Neural progenitor cell (in vitro differentiated cells): Measurements from ENCODE around the gene RGS10. TPM values are rescaled to one million over a fixed set of nuclear protein-coding genes. Genes with fewer than 3 reads are reported as not detected.
A peak's percentile ranks its signal among the peaks of the same experiment; 100 is the strongest.

Experiments
- DNase-seq: peaks from one replicate; pipeline ENCODE4 v3.0.0-alpha.2; 2016; ENCODE audit warnings: low spot score
- H2AFZ ChIP-seq: fragments of 200-600 bp; sonication (generic); replicated peaks from 2 replicates; pipeline ENCODE4 v1.6.1; 2016; ENCODE audit warnings: antibody characterized with exemption
- H3F3A ChIP-seq: fragments of 200-600 bp; sonication (generic); 2 replicates; pipeline ENCODE4 v1.6.1; 2016; ENCODE audit warnings: antibody characterized with exemption, low read depth
- H3K27ac ChIP-seq: fragments of 200-600 bp; sonication (generic); 2 replicates; pipeline ENCODE4 v1.5.1; 2016; ENCODE audit warnings: mild to moderate bottlenecking
- H3K27me3 ChIP-seq: fragments of 200-600 bp; sonication (generic); 2 replicates; pipeline ENCODE4 v1.6.1; 2016; ENCODE audit warnings: mild to moderate bottlenecking, moderate library complexity
- H3K36me3 ChIP-seq: fragments of 200-600 bp; sonication (generic); 2 replicates; pipeline ENCODE4 v1.5.1; 2016
- H3K4me1 ChIP-seq: fragments of 200-600 bp; sonication (generic); 2 replicates; pipeline ENCODE4 v1.6.1; 2016; ENCODE audit warnings: mixed run types
- H3K4me2 ChIP-seq: fragments of 200-600 bp; sonication (generic); 2 replicates; pipeline ENCODE4 v1.6.1; 2016
- H3K4me3 ChIP-seq: fragments of 200-600 bp; sonication (generic); 2 replicates; pipeline ENCODE4 v1.5.1; 2016
- H3K79me2 ChIP-seq: fragments of 200-600 bp; sonication (generic); 2 replicates; pipeline ENCODE4 v1.6.1; 2016; ENCODE audit warnings: low read depth
- H3K9ac ChIP-seq: fragments of 200-600 bp; sonication (generic); 2 replicates; pipeline ENCODE4 v1.6.1; 2016
- H3K9me3 ChIP-seq: fragments of 200-600 bp; sonication (generic); 2 replicates; pipeline ENCODE4 v1.5.1; 2016; ENCODE audit warnings: low read depth
- H4K20me1 ChIP-seq: fragments of 200-600 bp; sonication (generic); 2 replicates; pipeline ENCODE4 v1.6.1; 2016; ENCODE audit warnings: low read depth
- H3K27ac Mint-ChIP-seq: 3 replicates; pipeline ENCODE4 v1.8.0; 2021; ENCODE audit warnings: mixed read lengths
- H3K27me3 Mint-ChIP-seq: 2 replicates; pipeline ENCODE4 v1.8.0; 2022; ENCODE audit warnings: low read depth, mild to moderate bottlenecking, inconsistent platforms, moderate library complexity, mixed read lengths; ENCODE audit not compliant: insufficient read depth
- H3K36me3 Mint-ChIP-seq: 3 replicates; pipeline ENCODE4 v1.8.0; 2021; ENCODE audit warnings: mixed read lengths
- H3K4me1 Mint-ChIP-seq: 3 replicates; pipeline ENCODE4 v1.8.0; 2021; ENCODE audit warnings: mixed read lengths
- H3K4me3 Mint-ChIP-seq: 3 replicates; pipeline ENCODE4 v1.8.0; 2021; ENCODE audit warnings: mild to moderate bottlenecking, moderate library complexity, mixed read lengths
- H3K9me3 Mint-ChIP-seq: 3 replicates; pipeline ENCODE4 v1.8.0; 2020; ENCODE audit warnings: mixed read lengths
- EZH2 ChIP-seq: fragments of 200-600 bp; sonication (generic); IDR thresholded peaks from 2 replicates; pipeline ENCODE4 v1.6.1; 2017; ENCODE audit warnings: antibody characterized with exemption, mild to moderate bottlenecking, moderate library complexity
- EZH2phosphoT487 ChIP-seq: fragments of 200-600 bp; sonication (generic); IDR thresholded peaks from 2 replicates; pipeline ENCODE4 v1.6.1; 2017; ENCODE audit warnings: antibody characterized with exemption
- total RNA-seq: library from RNA; depleted of rRNA; stranded (reverse); fragments of >200 nt; gene quantifications from 2 replicates; pipeline ENCODE4 v1.2.3, GENCODE V29; 2015; ENCODE audit warnings: low replicate concordance
- TF ChIP-seq, protein P1 (sequence below): fragments of 200-600 bp; sonication (generic); IDR thresholded peaks from 2 replicates; pipeline ENCODE4 v1.5.1; 2017; ENCODE audit warnings: antibody characterized with exemption, mild to moderate bottlenecking

RGS10 gene
- total RNA-seq, 1 donor from 2014 or later: 12.0 TPM

DNA sequence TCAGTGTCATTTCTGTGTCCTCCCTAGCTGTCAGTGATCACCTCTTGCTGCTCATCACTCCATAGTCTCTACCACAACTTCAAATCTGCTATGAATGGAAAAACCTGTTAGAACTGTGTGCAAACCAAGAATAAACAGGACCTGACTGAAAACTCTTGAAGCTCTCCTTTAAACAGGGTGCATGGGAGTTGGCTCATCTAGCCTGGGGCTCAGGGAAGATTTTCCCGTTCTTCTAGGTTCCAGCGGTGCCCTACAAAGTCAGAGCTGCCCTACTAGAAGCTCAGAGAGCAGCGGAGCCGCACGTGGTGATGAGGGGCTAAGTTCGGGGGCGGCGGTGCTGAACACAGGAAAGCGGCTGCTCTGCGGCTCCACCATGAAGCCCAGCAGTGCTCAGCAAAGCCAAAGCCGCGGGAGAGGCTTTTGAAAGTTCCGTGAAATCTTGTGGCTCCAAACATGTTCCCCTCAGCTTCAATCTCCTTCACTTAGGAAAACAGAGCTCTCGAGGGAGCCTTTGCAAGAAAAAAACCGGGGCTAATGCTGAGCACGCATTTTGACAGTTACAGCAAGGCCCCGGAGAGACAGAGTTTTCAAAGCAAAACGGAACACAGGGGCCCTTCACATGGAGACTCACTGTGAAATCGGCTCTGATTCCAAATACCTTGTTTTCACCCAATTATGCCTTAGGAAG lies 30.5 kb downstream of the RGS10 start:
- Mint-ChIP-seq H3K4me1 (peaks cover 26% of the 10 kb centered on the region), H3K36me3 (no peaks in the 10 kb centered on the region), H3K27ac (peak overlapping the region; percentile 85), H3K27me3 (peaks cover 5% of the 10 kb centered on the region), H3K4me3 (no peak overlapping the region), H3K9me3 (no peaks in the 10 kb centered on the region)
- Histone ChIP-seq H3K4me3 (no peak overlapping the region), H2AFZ (peak overlapping the region; percentile 50), H3K9ac (no peak overlapping the region), H3K4me1 (peaks cover 11% of the 10 kb centered on the region), H3K79me2 (no peaks in the 10 kb centered on the region), H4K20me1 (no peaks in the 10 kb centered on the region), H3K4me2 (no peak overlapping the region), H3F3A (no peaks in the 10 kb centered on the region), H3K36me3 (no peaks in the 10 kb centered on the region), H3K9me3 (no peaks in the 10 kb centered on the region), H3K27me3 (no peaks in the 10 kb centered on the region), H3K27ac (peak overlapping the region; percentile 16)
- TF ChIP-seq, protein P1, sequence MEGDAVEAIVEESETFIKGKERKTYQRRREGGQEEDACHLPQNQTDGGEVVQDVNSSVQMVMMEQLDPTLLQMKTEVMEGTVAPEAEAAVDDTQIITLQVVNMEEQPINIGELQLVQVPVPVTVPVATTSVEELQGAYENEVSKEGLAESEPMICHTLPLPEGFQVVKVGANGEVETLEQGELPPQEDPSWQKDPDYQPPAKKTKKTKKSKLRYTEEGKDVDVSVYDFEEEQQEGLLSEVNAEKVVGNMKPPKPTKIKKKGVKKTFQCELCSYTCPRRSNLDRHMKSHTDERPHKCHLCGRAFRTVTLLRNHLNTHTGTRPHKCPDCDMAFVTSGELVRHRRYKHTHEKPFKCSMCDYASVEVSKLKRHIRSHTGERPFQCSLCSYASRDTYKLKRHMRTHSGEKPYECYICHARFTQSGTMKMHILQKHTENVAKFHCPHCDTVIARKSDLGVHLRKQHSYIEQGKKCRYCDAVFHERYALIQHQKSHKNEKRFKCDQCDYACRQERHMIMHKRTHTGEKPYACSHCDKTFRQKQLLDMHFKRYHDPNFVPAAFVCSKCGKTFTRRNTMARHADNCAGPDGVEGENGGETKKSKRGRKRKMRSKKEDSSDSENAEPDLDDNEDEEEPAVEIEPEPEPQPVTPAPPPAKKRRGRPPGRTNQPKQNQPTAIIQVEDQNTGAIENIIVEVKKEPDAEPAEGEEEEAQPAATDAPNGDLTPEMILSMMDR: no peak
- TF ChIP-seq EZH2 (no peak), EZH2phosphoT487 (no peak)
- DNase-seq: peak; percentile 33

DNA sequence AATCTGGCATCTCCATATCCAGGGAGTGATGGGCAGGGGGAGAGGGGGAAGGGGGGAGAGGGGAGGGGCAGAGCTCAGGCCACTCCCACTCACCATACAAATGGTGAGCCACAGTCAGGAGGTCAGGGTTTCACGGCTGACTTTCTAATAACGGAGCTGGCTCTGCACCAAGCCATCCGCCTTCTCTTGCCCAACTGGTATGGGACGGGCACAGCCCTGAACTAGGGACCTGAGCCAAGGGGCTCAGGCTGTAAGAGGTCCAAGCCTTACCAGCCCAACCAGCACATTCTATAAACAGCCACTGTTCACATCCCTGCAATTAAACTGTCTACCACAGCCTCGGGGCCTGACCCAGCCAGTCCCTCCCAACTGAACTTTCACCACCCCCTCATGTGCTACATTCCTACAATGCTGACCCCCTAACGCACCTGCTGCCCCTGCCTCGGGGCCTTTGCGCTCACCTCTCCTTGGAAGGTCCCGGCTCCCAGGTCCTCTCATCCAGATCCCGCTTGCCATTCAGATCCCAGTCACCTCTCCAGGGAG lies 32.5 kb downstream of the RGS10 start:
- Mint-ChIP-seq H3K36me3 (no peaks in the 10 kb centered on the region), H3K27ac (peak overlapping the region; percentile 78), H3K4me1 (peaks cover 21% of the 10 kb centered on the region), H3K4me3 (no peak overlapping the region), H3K9me3 (no peaks in the 10 kb centered on the region), H3K27me3 (peaks cover 5% of the 10 kb centered on the region)
- H3F3A ChIP-seq: no peaks in the 10 kb centered on the region
- no peaks in the 10 kb centered on the region for H3K27me3 ChIP-seq
- no peak for DNase-seq
- H3K36me3 ChIP-seq: no peaks in the 10 kb centered on the region
- no peak overlapping the region for H3K4me3 ChIP-seq
- no peak overlapping the region for H3K4me2 ChIP-seq
- no peak for TF ChIP-seq EZH2
- TF ChIP-seq EZH2phosphoT487: no peak
- TF ChIP-seq, protein P1: no peak
- H3K27ac ChIP-seq: no peak overlapping the region
- peaks cover 3% of the 10 kb centered on the region for H3K4me1 ChIP-seq
- H4K20me1 ChIP-seq: no peaks in the 10 kb centered on the region
- H2AFZ ChIP-seq: no peak overlapping the region
- no peaks in the 10 kb centered on the region for H3K9me3 ChIP-seq
- no peaks in the 10 kb centered on the region for H3K79me2 ChIP-seq
- H3K9ac ChIP-seq: no peak overlapping the region

DNA sequence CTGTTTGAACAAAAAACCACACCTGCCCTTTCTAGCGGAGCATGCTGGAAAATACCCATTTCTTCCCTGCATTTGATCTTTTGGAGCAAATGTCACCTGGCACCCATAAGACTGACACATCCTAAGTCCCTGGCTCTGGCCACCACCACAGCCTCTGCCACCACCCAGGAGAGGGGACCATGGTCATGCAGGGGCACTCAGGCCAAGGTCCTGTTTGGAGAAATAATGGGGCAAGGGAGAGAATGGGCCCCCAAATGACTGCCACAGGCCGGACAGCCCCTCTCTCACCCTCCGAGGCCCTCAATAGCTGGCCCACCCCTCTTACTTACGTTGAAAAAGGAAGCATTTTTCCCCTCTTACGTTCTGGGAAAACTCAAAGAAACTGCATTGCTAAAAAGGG lies 35.4 kb downstream of the RGS10 start:
- no peaks in the 10 kb centered on the region for H3K9me3 Mint-ChIP-seq
- no peaks in the 10 kb centered on the region for H4K20me1 ChIP-seq
- no peak overlapping the region for H3K4me3 Mint-ChIP-seq

More for the DNA sequence above, 35.4 kb downstream of the RGS10 start:
- Histone ChIP-seq H3K9me3 (no peaks in the 10 kb centered on the region), H3F3A (no peaks in the 10 kb centered on the region), H3K9ac (no peak overlapping the region), H3K4me3 (no peak overlapping the region), H3K4me1 (peaks cover 1% of the 10 kb centered on the region), H3K36me3 (no peaks in the 10 kb centered on the region), H3K27ac (no peak overlapping the region), H3K79me2 (no peaks in the 10 kb centered on the region), H3K4me2 (no peak overlapping the region), H3K27me3 (no peaks in the 10 kb centered on the region), H2AFZ (no peak overlapping the region)
- TF ChIP-seq EZH2phosphoT487 (no peak), EZH2 (no peak)
- TF ChIP-seq, protein P1: no peak
- Mint-ChIP-seq H3K27ac (no peak overlapping the region), H3K27me3 (peaks cover 7% of the 10 kb centered on the region), H3K4me1 (peaks cover 26% of the 10 kb centered on the region), H3K36me3 (no peaks in the 10 kb centered on the region)
- DNase-seq: no peak
